PC-9 (cell line): Measurements from ENCODE around the gene HMGXB4. TPM values are rescaled to one million over a fixed set of nuclear protein-coding genes. Genes with fewer than 3 reads are reported as not detected.
A peak's percentile ranks its signal among the peaks of the same experiment; 100 is the strongest.

ENCODE experiments used
- BruUV-seq: library from RNA; stranded (reverse); fragments of 400-500 nt; replicated peaks from 2 replicates; lab custom pipeline; 2021; lab: Mats Ljungman, UMichigan
- CTCF ChIA-PET: fragments of 300-600 bp; sonication (Branson Sonifier 250); formaldehyde crosslinking; loops from one replicate; lab custom pipeline; 2022; ENCODE audit warnings: antibody characterized with exemption; lab: Charles Lee
- POLR2A ChIA-PET: fragments of 300-600 bp; sonication (Branson Sonifier 250); formaldehyde crosslinking; loops from one replicate; lab custom pipeline; 2022; ENCODE audit warnings: antibody characterized with exemption; ENCODE audit not compliant: unreplicated experiment; lab: Charles Lee
- DNase-seq, 2 experiments: peaks; one replicate each; pipeline versions ENCODE4 v3.0.0 to v3.0.0-alpha.2; 2015 to 2022; ENCODE audit warnings: mixed read lengths in 1 of 2
- H2AFZ ChIP-seq: fragments of 200-600 bp; sonication (generic); 2 replicates; pipeline ENCODE4 v1.8.1; 2017; ENCODE audit warnings: antibody characterized with exemption
- H3F3A ChIP-seq: fragments of 200-600 bp; sonication (generic); 2 replicates; pipeline ENCODE4 v1.8.1; 2017; ENCODE audit warnings: antibody characterized with exemption, mild to moderate bottlenecking, low read depth; ENCODE audit not compliant: insufficient read depth
- H3K27ac ChIP-seq: fragments of 200-600 bp; sonication (generic); 2 replicates; pipeline ENCODE4 v1.6.1; 2016; ENCODE audit warnings: mixed run types
- H3K27me3 ChIP-seq: fragments of 200-600 bp; sonication (generic); 2 replicates; pipeline ENCODE4 v1.6.1; 2016; ENCODE audit warnings: low read depth, mixed run types; ENCODE audit not compliant: insufficient read depth
- H3K36me3 ChIP-seq: fragments of 200-600 bp; sonication (generic); 2 replicates; pipeline ENCODE4 v1.6.1; 2016; ENCODE audit warnings: low read depth, mixed run types
- H3K4me1 ChIP-seq: fragments of 200-600 bp; sonication (generic); replicated peaks from 2 replicates; pipeline ENCODE4 v1.6.1; 2016; ENCODE audit warnings: mixed run types; ENCODE audit not compliant: insufficient read depth
- H3K4me2 ChIP-seq: fragments of 200-600 bp; sonication (generic); 2 replicates; pipeline ENCODE4 v1.6.1; 2017; ENCODE audit warnings: mixed run types
- H3K4me3 ChIP-seq: fragments of 200-600 bp; sonication (generic); 2 replicates; pipeline ENCODE4 v1.6.1; 2016; ENCODE audit warnings: mixed run types
- H3K79me2 ChIP-seq: fragments of 200-600 bp; sonication (generic); 2 replicates; pipeline ENCODE4 v1.6.1; 2017; ENCODE audit warnings: low read depth, mixed run types
- H3K9me2 ChIP-seq: fragments of 200-600 bp; sonication (generic); 2 replicates; pipeline ENCODE4 v1.8.1; 2017; ENCODE audit warnings: mild to moderate bottlenecking; ENCODE audit not compliant: insufficient read depth
- H3K9me3 ChIP-seq: fragments of 200-600 bp; sonication (generic); 2 replicates; pipeline ENCODE4 v1.8.1; 2016; ENCODE audit warnings: low read depth; ENCODE audit not compliant: insufficient read depth
- H4K20me1 ChIP-seq: fragments of 200-600 bp; sonication (generic); 2 replicates; pipeline ENCODE4 v1.8.1; 2017; ENCODE audit not compliant: insufficient read depth
- CTCF ChIP-seq: fragments of 200-600 bp; sonication (generic); conservative IDR thresholded peaks from 2 replicates; pipeline ENCODE4 v1.6.1; 2017; ENCODE audit warnings: mixed run types, antibody characterized with exemption, mild to moderate bottlenecking, moderate library complexity
- EZH2 ChIP-seq: fragments of 200-600 bp; sonication (generic); IDR thresholded peaks from 2 replicates; pipeline ENCODE4 v1.8.0; 2017; ENCODE audit warnings: antibody characterized with exemption, low read depth
- intact Hi-C: fragments of 100-400 bp; cut with micrococcal nuclease; formaldehyde crosslinking; loops from one replicate; pipeline ENCODE4 v1.10.0; 2022; ENCODE audit not compliant: unreplicated experiment
- total RNA-seq: library from RNA; stranded (reverse); gene quantifications from 2 replicates; pipeline ENCODE4 v1.2.3, GENCODE V29; 2021

The HMGXB4 gene
- total RNA-seq, 1 experiment from 2014 or later: 29.2 TPM

- no peak overlapping the region for H3K4me2 ChIP-seq
- no peaks in the 10 kb centered on the region for H4K20me1 ChIP-seq
- H3K9me2 ChIP-seq: no peaks in the 10 kb centered on the region
- 0 out of 2 replicates have a peak, but pooled peaks cover 12% of the 10 kb centered on the region for H3K36me3 ChIP-seq
- DNase-seq: no peak
- CTCF ChIA-PET: no interaction called here
- intact Hi-C loops: loop anchor here (10.0 kb wide), 1 partner anchor 66 kb away; no protein-coding TSS in a partner anchor
- H3K9me3 ChIP-seq: no peaks in the 10 kb centered on the region
- BruUV-seq: no TSS peak
- H3K79me2 ChIP-seq: peaks cover 92% of the 10 kb centered on the region
- peaks cover 38% of the 10 kb centered on the region for H3F3A ChIP-seq
- TF ChIP-seq EZH2 (no peak), CTCF (no peak)
- H3K27ac ChIP-seq: no peak overlapping the region
- no peaks in the 10 kb centered on the region for H3K27me3 ChIP-seq
- peaks cover 54% of the 10 kb centered on the region for H3K4me1 ChIP-seq
- POLR2A ChIA-PET: no interaction called here
- H2AFZ ChIP-seq: no peak overlapping the region
- no peak overlapping the region for H3K4me3 ChIP-seq
Observed at GRCh38 chr22:35308480-35309021, 51.3 kb downstream of the HMGXB4 start.

- TF ChIP-seq EZH2 (no peak), CTCF (no peak)
- Histone ChIP-seq H4K20me1 (no peaks in the 10 kb centered on the region), H3K36me3 (0 out of 2 replicates have a peak, but pooled peaks cover 6% of the 10 kb centered on the region), H3K79me2 (peaks cover 91% of the 10 kb centered on the region), H2AFZ (no peak overlapping the region), H3K9me2 (no peaks in the 10 kb centered on the region), H3K27ac (peak overlapping the region; percentile 74), H3F3A (peaks cover 59% of the 10 kb centered on the region), H3K27me3 (no peaks in the 10 kb centered on the region), H3K4me1 (peaks cover 77% of the 10 kb centered on the region), H3K4me3 (no peak overlapping the region), H3K4me2 (peak overlapping the region; percentile 57; the same call in 1 of the 2 replicates), H3K9me3 (no peaks in the 10 kb centered on the region)
- peak; percentile 29 to 69 for DNase-seq
- BruUV-seq: no TSS peak
- intact Hi-C loops: loop anchor here (5.0 kb wide), 1 partner anchor 291 kb away; no protein-coding TSS in a partner anchor
- ChIA-PET POLR2A (interaction anchor here (0.6 to 1.3 kb wide), 2 partner anchors 11 to 43 kb away, joined by 4 to 18 read pairs; partner anchors contain the start of gene TOM1), CTCF (interaction anchor here (0.6 kb wide), 1 partner anchor 846 kb away, joined by 3 read pairs; no protein-coding TSS in a partner anchor)
Observed at GRCh38 chr22:35310556-35311550, 53.6 kb downstream of the HMGXB4 start.

- intact Hi-C loops: loop anchor here (5.0 kb wide), 1 partner anchor 291 kb away; no protein-coding TSS in a partner anchor
- Histone ChIP-seq H3K79me2 (peaks cover 91% of the 10 kb centered on the region), H3K9me2 (no peaks in the 10 kb centered on the region), H3F3A (peaks cover 67% of the 10 kb centered on the region), H3K36me3 (no peaks in the 10 kb centered on the region), H3K4me2 (peak overlapping the region; percentile 57), H4K20me1 (no peaks in the 10 kb centered on the region), H3K27me3 (no peaks in the 10 kb centered on the region), H3K4me1 (peaks cover 72% of the 10 kb centered on the region), H2AFZ (no peak overlapping the region), H3K27ac (peak overlapping the region; percentile 74), H3K4me3 (no peak overlapping the region), H3K9me3 (no peaks in the 10 kb centered on the region)
- DNase-seq: no peak
- ChIA-PET CTCF (interaction anchor here (0.7 kb wide), 1 partner anchor 10 kb away, joined by 3 read pairs; no protein-coding TSS in a partner anchor), POLR2A (interaction anchor here (0.6 to 0.7 kb wide), 2 partner anchors 10 to 539 kb away, joined by 3 to 17 read pairs; no protein-coding TSS in a partner anchor)
- TF ChIP-seq CTCF (no peak), EZH2 (no peak)
- no TSS peak for BruUV-seq
Observed at GRCh38 chr22:35311551-35311999, 54.3 kb downstream of the HMGXB4 start.
